HS-27A (cell line): ENCODE data around the gene ADAM10.
"Not testable (repeated sequence)": the region's sequence is repeated elsewhere in the genome, so short reads cannot be mapped to it uniquely, and the experiment has no call there.

Source experiments
- DNase-seq: peaks from one replicate; pipeline ENCODE4 v3.0.0-alpha.2; 2012; ENCODE audit warnings: low read depth, missing footprints

Gene ADAM10, protein sequence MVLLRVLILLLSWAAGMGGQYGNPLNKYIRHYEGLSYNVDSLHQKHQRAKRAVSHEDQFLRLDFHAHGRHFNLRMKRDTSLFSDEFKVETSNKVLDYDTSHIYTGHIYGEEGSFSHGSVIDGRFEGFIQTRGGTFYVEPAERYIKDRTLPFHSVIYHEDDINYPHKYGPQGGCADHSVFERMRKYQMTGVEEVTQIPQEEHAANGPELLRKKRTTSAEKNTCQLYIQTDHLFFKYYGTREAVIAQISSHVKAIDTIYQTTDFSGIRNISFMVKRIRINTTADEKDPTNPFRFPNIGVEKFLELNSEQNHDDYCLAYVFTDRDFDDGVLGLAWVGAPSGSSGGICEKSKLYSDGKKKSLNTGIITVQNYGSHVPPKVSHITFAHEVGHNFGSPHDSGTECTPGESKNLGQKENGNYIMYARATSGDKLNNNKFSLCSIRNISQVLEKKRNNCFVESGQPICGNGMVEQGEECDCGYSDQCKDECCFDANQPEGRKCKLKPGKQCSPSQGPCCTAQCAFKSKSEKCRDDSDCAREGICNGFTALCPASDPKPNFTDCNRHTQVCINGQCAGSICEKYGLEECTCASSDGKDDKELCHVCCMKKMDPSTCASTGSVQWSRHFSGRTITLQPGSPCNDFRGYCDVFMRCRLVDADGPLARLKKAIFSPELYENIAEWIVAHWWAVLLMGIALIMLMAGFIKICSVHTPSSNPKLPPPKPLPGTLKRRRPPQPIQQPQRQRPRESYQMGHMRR

GRCh38 chr15:58749532-58750337 lies at the start of gene ADAM10:
ADAM10 (minus strand) TSS chr15:58749707; CDS start chr15:58749534, 173 bp downstream.
- DNase-seq, result peak; percentile 98

- DNase-seq, result no peak
These were observed 48.0 kb upstream of the ADAM10 start for GRCh38 chr15:58797505-58797904.

- DNase-seq, result no peak
These were observed 46.3 kb upstream of the ADAM10 start for GRCh38 chr15:58795825-58796224.

GRCh38 chr15:58793862-58794261 lies 44.4 kb upstream of the ADAM10 start:
- DNase-seq, result no peak

DNA sequence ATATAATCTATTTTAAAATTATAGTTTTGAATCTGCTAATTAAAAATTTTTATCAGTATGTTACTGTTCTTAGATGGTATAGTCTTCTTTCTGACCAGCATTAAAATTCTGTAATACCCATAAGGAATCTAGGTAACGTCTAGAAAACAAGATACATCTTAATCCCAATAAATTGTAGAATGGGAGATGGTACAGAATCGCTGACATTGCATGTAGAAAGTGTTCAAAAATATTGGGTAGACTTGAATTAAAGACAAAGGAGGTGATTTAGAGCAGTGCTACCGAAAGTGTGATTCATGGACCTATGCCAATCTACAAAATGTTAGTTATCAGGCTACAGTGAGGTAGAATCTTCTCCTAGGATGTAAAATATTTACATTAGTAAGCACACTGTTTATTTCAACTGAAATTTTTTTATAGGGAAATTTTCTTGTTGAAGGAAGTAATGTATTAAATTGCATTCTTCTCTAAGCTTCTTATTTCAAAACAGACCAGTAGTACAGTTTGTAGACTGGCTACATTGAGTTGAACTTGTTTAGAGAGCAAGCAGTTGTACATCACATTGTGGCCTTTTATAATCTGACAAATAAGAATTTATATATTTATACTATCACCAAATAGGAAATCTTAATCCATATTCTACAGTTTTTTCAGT lies 38.7 kb upstream of the ADAM10 start:
- DNase-seq, result no peak

GRCh38 chr15:58785355-58785754 lies 35.8 kb upstream of the ADAM10 start:
- no peak for DNase-seq

DNA sequence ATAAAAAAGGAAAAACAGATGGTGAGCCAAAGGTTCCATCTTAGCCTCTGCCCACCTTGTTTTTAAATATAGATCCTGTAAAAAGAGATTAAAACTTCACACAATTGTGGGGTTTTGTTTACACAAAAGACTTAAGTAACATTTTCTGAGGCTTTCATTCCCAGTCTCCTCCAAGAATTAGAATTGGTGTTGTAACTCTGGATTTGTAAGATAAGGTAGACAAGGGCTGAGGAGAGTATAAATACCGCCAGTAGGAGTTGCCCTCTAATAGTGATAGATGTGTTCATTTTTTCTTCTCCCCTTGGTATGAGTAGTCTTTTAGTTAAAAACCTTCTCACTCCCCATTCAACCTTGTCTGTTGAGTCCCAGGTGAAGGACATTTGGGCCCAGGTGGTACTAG lies 30.0 kb upstream of the ADAM10 start:
- no peak for DNase-seq

GRCh38 chr15:58777107-58777506 lies 27.6 kb upstream of the ADAM10 start:
- DNase-seq, result no peak

- no peak for DNase-seq
These were observed 25.9 kb upstream of the ADAM10 start for GRCh38 chr15:58775402-58775801.

GRCh38 chr15:58773024-58773423 lies 23.5 kb upstream of the ADAM10 start:
- no peak for DNase-seq

GRCh38 chr15:58771621-58772250 lies 22.2 kb upstream of the ADAM10 start:
- DNase-seq, result no peak

DNA sequence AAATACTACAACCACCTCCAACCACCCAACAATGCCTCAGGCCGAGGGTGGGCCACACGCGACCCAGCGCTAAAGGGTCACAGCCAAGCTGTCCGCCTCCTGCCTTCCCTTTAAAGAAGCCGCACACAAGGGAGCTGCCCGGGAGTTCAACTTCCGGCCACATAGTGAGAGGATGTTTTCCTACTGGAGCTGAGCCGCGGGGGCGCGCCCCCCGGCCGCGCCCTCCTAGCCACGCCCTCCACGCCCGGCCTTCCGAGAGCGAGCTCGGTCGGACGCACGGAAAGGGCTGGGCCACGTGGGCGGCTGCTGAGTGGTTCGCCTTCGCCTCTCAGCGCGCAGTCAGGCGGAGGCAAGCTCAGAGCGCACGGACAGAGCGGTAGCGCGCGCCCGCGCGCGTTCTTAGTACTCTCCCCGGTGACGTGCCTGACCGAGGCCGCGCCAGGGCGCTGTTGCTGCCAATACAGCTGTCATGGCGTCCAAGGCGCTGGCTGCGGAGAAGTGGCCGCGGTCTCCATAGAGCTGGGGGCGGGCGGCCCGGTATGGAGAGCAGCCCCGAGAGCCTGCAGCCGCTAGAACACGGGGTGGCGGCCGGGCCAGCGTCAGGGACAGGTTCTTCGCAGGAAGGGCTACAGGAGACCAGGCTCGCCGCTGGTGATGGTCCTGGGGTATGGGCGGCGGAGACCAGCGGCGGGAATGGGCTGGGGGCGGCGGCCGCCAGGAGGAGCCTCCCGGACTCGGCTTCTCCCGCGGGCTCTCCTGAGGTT lies 21.5 kb upstream of the ADAM10 start, which contains the start of gene MINDY2:
MINDY2 (plus strand) TSS at position 446 of the 764 bp plus-strand sequence; CDS start at position 540, 94 bp downstream.
- peak; percentile 99 for DNase-seq

GRCh38 chr15:58770519-58770856 lies 21.0 kb upstream of the ADAM10 start:
- peak; percentile 79 for DNase-seq

GRCh38 chr15:58768601-58769004 lies 19.1 kb upstream of the ADAM10 start:
- not testable (repeated sequence) for DNase-seq

DNA sequence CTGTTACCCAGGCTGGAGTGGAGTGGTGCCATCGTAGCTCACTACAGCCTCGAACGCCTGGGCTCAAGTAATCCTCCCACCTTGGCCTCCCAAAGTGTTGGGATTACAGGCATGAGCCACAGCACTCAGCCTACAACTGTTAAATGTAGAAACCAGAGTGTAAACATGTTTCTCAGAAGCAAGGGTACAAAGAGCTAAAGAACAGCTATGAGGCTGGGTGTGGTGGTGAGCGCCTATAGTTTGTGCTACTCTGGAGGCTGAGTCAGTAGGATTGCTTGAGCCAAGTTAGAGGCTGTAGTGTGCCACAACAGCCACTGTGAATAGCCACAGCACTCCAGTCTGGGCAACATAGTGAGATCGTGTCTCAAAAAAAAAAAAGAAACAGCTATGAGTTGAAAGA lies 16.8 kb upstream of the ADAM10 start:
- no peak for DNase-seq

- DNase-seq, result no peak
These were observed 15.0 kb upstream of the ADAM10 start for GRCh38 chr15:58764468-58764867.

- no peak for DNase-seq
These were observed 13.2 kb upstream of the ADAM10 start for GRCh38 chr15:58762731-58763130.

- DNase-seq, result no peak
These were observed 12.8 kb upstream of the ADAM10 start for GRCh38 chr15:58762285-58762684.

GRCh38 chr15:58761010-58761388 lies 11.5 kb upstream of the ADAM10 start:
- DNase-seq, result no peak

- DNase-seq, result no peak
These were observed 11.0 kb upstream of the ADAM10 start for GRCh38 chr15:58760385-58761009.
